SK-N-SH treated with all-trans-retinoic acid at 6 μM for 48 hours (cell line): ENCODE measurements around the gene TAOK1.

ENCODE experiments used
- ATAC-seq: fragments of 200-7000 bp; cut with Tn5 transposase; 3 replicates; pipeline ENCODE4 v1.9.1; 2020; ENCODE audit warnings: mild to moderate bottlenecking, moderate library complexity
- ARNTL ChIP-seq: fragments of 450-650 bp; formaldehyde crosslinking; IDR thresholded peaks from 2 replicates; pipeline ENCODE4 v1.5.0; 2020; ENCODE audit warnings: low read depth, mild to moderate bottlenecking, moderate library complexity, borderline replicate concordance
- BACH2 ChIP-seq: fragments of 250-450 bp; sonication (Bioruptor Pico); IDR thresholded peaks from 2 replicates; pipeline ENCODE4 v1.9.0; 2021; ENCODE audit warnings: mild to moderate bottlenecking, borderline replicate concordance
- CREB5 ChIP-seq: fragments of 250-450 bp; sonication (Bioruptor Pico); IDR thresholded peaks from 2 replicates; pipeline ENCODE4 v1.5.1; 2020; ENCODE audit warnings: low read depth, mild to moderate bottlenecking, moderate library complexity
- CSRNP3 ChIP-seq: fragments of 250-450 bp; sonication (Bioruptor Pico); IDR thresholded peaks from 2 replicates; pipeline ENCODE4 v1.5.1; 2021; ENCODE audit warnings: mild to moderate bottlenecking, moderate library complexity
- ESRRG ChIP-seq: fragments of 250-450 bp; sonication (Bioruptor Pico); IDR thresholded peaks from 2 replicates; pipeline ENCODE4 v1.6.1; 2021; ENCODE audit warnings: mild to moderate bottlenecking
- GLIS3 ChIP-seq: fragments of 250-450 bp; sonication (Bioruptor Pico); IDR thresholded peaks from 2 replicates; pipeline ENCODE4 v1.5.0; 2020; ENCODE audit warnings: mild to moderate bottlenecking, moderate library complexity
- ISL1 ChIP-seq: fragments of 250-450 bp; sonication (Bioruptor Pico); IDR thresholded peaks from 2 replicates; pipeline ENCODE4 v2.1.2; 2022; ENCODE audit warnings: mild to moderate bottlenecking, moderate library complexity
- PATZ1 ChIP-seq: fragments of 250-450 bp; sonication (Bioruptor Pico); IDR thresholded peaks from 2 replicates; pipeline ENCODE4 v1.8.0; 2020; ENCODE audit warnings: mild to moderate bottlenecking, moderate library complexity, borderline replicate concordance
- POU6F1 ChIP-seq: fragments of 250-450 bp; sonication (Bioruptor Pico); IDR thresholded peaks from 2 replicates; pipeline ENCODE4 v1.8.0; 2021; ENCODE audit warnings: low read depth, mild to moderate bottlenecking, moderate library complexity, borderline replicate concordance
- PPARA ChIP-seq: fragments of 250-450 bp; sonication (Bioruptor Pico); IDR thresholded peaks from 2 replicates; pipeline ENCODE4 v1.5.0; 2020; ENCODE audit warnings: mild to moderate bottlenecking, borderline replicate concordance
- SNAI2 ChIP-seq: fragments of 250-450 bp; sonication (Bioruptor Pico); IDR thresholded peaks from 2 replicates; pipeline ENCODE4 v1.5.0; 2020; ENCODE audit warnings: mild to moderate bottlenecking, moderate library complexity
- TCF4 ChIP-seq: fragments of 250-450 bp; sonication (Bioruptor Pico); IDR thresholded peaks from 2 replicates; pipeline ENCODE4 v1.8.0; 2021; ENCODE audit warnings: mild to moderate bottlenecking, moderate library complexity, borderline replicate concordance
- TOX ChIP-seq: fragments of 250-450 bp; sonication (Bioruptor Pico); IDR thresholded peaks from 2 replicates; pipeline ENCODE4 v1.8.0; 2021; ENCODE audit warnings: mild to moderate bottlenecking, moderate library complexity, borderline replicate concordance
- ZC3H10 ChIP-seq: fragments of 250-450 bp; sonication (Bioruptor Pico); IDR thresholded peaks from 2 replicates; pipeline ENCODE4 v1.5.1; 2021; ENCODE audit warnings: mild to moderate bottlenecking, moderate library complexity
- ZFP3 ChIP-seq: fragments of 250-450 bp; sonication (Bioruptor Pico); IDR thresholded peaks from 2 replicates; pipeline ENCODE4 v1.5.0; 2020; ENCODE audit warnings: mild to moderate bottlenecking, moderate library complexity
- ZNF565 ChIP-seq: fragments of 450-650 bp; formaldehyde crosslinking; conservative IDR thresholded peaks from 2 replicates; pipeline ENCODE4 v1.5.0; 2020; ENCODE audit warnings: low read depth, mild to moderate bottlenecking, moderate library complexity
- ZNF70 ChIP-seq: fragments of 450-650 bp; formaldehyde crosslinking; IDR thresholded peaks from 2 replicates; pipeline ENCODE4 v1.5.0; 2020; ENCODE audit warnings: mild to moderate bottlenecking, moderate library complexity
- ZNF8 ChIP-seq: fragments of 450-650 bp; formaldehyde crosslinking; IDR thresholded peaks from 2 replicates; pipeline ENCODE4 v1.5.0; 2020; ENCODE audit warnings: mild to moderate bottlenecking, moderate library complexity

The TAOK1 gene

GRCh38 chr17:29571486-29571882, 181.3 kb downstream of the TAOK1 start:
- ATAC-seq = no peak
- no peak for TF ChIP-seq BACH2 (CRISPR knock-in tag)
- no peak for TF ChIP-seq ZNF565 (CRISPR knock-in tag)
- TF ChIP-seq ISL1 (CRISPR knock-in tag) = no peak
- TF ChIP-seq CREB5 (CRISPR knock-in tag) = no peak
- TF ChIP-seq TCF4 (CRISPR knock-in tag) = no peak
- no peak for TF ChIP-seq PATZ1
- TF ChIP-seq SNAI2 (CRISPR knock-in tag) = no peak
- no peak for TF ChIP-seq ARNTL (CRISPR knock-in tag)
- no peak for TF ChIP-seq ZNF70 (CRISPR knock-in tag)
- TF ChIP-seq PPARA = no peak
- TF ChIP-seq ZFP3 = no peak
- no peak for TF ChIP-seq POU6F1 (CRISPR knock-in tag)
- TF ChIP-seq GLIS3 (CRISPR knock-in tag) = no peak
- no peak for TF ChIP-seq ZC3H10

GRCh38 chr17:29571883-29572681, 181.9 kb downstream of the TAOK1 start:
- TF ChIP-seq ZNF565 (CRISPR knock-in tag) (no peak), CREB5 (CRISPR knock-in tag) (no peak), PATZ1 (no peak), PPARA (no peak)
- no peak for ATAC-seq

- TF ChIP-seq CSRNP3 (CRISPR knock-in tag) (no peak), ZNF70 (CRISPR knock-in tag) (no peak), TOX (CRISPR knock-in tag) (no peak), SNAI2 (CRISPR knock-in tag) (no peak), GLIS3 (CRISPR knock-in tag) (no peak; the same call in 1 of the 2 replicates), ZNF8 (no peak), TCF4 (CRISPR knock-in tag) (no peak), ZFP3 (no peak), ZNF565 (CRISPR knock-in tag) (no peak), ISL1 (CRISPR knock-in tag) (no peak), ESRRG (CRISPR knock-in tag) (no peak), ZC3H10 (no peak), CREB5 (CRISPR knock-in tag) (no peak)
- peak; percentile 40 for ATAC-seq
Observed at GRCh38 chr17:29572691-29573557, 182.8 kb downstream of the TAOK1 start.
